Measurements from ENCODE around the gene EXT2. TPM values are rescaled to one million over a fixed set of nuclear protein-coding genes. Genes with fewer than 3 reads are reported as not detected.

Gene EXT2
- total and polyA plus RNA-seq, 11 donors = 12.6 to 41.9 (median 31.9) TPM

DNA sequence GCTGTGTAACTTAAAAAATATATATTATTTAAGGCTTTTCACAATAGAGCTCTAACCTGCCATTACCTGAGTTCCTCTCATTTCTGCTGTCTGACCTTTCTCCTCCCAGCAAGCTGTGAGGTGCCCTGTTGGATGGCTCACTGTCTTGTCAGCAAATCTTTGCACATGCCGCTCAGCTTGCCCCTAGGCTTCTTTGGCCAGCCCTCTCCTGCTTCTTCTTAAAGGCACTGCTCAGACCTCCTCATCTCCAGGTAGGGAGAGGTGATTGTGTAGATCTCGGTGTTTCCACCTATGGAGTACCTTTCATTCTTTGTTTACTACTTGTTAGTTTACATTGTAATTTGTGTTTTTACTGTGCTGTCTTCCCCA is 96.5 kb downstream of the EXT2 start:
- ATAC-seq (no peak), DNase-seq (no peak)
- 95 to 99% (median 98%) methylated on average over 2 of the region's 2 CpGs for WGBS, 4 donors
- intact Hi-C loops (cut with DNase I) = no loop called here
- peaks cover 0 to 6% (median 0%) of the 10 kb centered on the region in 12 donors for H3K4me1 ChIP-seq
- H3K27ac ChIP-seq = no peak overlapping the region
- peaks cover 0 to 24% (median 0%) of the 10 kb centered on the region in 9 donors for H3K36me3 ChIP-seq
- H3K27me3 ChIP-seq = no peaks in the 10 kb centered on the region
- H3K9me3 ChIP-seq = peaks cover 0 to 23% (median 14%) of the 10 kb centered on the region in 12 donors
- no peak overlapping the region for H3K4me3 ChIP-seq
- TF ChIP-seq POLR2A (IDR thresholded peaks at IDR 0.05) = no peak
- TF ChIP-seq, protein P1, sequence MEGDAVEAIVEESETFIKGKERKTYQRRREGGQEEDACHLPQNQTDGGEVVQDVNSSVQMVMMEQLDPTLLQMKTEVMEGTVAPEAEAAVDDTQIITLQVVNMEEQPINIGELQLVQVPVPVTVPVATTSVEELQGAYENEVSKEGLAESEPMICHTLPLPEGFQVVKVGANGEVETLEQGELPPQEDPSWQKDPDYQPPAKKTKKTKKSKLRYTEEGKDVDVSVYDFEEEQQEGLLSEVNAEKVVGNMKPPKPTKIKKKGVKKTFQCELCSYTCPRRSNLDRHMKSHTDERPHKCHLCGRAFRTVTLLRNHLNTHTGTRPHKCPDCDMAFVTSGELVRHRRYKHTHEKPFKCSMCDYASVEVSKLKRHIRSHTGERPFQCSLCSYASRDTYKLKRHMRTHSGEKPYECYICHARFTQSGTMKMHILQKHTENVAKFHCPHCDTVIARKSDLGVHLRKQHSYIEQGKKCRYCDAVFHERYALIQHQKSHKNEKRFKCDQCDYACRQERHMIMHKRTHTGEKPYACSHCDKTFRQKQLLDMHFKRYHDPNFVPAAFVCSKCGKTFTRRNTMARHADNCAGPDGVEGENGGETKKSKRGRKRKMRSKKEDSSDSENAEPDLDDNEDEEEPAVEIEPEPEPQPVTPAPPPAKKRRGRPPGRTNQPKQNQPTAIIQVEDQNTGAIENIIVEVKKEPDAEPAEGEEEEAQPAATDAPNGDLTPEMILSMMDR (IDR thresholded peaks at IDR 0.05) = no peak

DNA sequence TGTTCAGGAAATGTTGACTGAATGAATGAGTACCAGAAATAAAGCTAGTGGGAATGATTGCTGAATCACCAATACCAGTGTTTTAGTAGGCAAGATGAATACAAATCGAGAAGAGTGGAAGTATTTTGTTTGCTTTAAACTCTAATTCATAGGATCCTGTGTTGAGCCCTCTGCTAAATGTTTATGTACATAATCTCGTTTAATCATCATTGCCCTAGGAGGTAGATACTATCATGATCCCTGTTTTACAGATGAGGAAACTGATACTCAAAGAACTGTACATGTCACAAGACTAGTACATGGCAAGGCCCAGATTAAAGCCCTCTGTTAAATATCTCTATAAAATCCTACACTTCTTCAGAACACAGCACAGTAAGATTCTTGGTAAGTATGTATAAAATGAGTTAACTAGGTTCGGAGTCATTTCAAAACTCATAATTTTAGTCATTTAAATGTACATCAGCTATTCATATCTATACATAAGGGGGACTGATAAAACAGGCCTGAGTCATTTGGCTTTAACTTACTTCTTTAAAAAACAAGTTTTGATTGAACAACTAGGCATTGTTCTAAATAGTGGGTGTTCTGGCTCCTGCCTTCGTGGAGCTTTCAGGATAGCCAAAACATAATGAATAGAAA is 97.1 kb downstream of the EXT2 start:
- Histone ChIP-seq H3K27ac (no peak overlapping the region), H3K27me3 (no peaks in the 10 kb centered on the region), H3K36me3 (peaks cover 0 to 26% (median 0%) of the 10 kb centered on the region in 9 donors), H3K4me3 (no peak overlapping the region), H3K9me3 (peaks cover 0 to 20% (median 14%) of the 10 kb centered on the region in 12 donors), H3K4me1 (peaks cover 0 to 6% (median 0%) of the 10 kb centered on the region in 12 donors)
- intact Hi-C loops (cut with DNase I) = no loop called here
- 85 to 89% (median 87%) methylated on average over 4 of the region's 4 CpGs for WGBS, 4 donors
- no peak for ATAC-seq
- DNase-seq = no peak
- TF ChIP-seq, protein P1 (IDR thresholded peaks at IDR 0.05) = no peak
- no peak for TF ChIP-seq POLR2A (IDR thresholded peaks at IDR 0.05)

DNA sequence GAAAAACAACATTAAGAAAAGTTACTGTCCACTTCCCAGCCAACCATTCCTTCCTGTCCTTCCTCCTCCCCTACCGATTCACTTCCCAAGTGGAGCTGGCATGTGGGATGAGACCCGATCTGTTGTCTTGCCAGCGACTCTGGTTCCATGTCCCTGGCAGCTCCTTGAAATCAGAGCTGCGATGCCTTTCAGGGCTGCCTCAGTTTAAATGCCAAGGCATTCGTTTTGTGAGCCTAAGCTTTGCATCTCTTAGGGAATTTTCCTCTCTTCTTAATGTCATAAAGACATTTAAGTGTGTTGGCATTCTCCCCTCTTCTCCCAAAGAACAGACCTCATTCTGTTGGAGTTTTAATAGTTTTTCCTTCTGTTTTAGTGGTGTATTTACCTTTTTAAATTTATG is 98.4 kb downstream of the EXT2 start:
- ATAC-seq (no peak), DNase-seq (no peak)
- WGBS, 4 donors = 90 to 93% (median 92%) methylated on average over 5 of the region's 5 CpGs
- peaks cover 0 to 6% (median 0%) of the 10 kb centered on the region in 12 donors for H3K4me1 ChIP-seq
- intact Hi-C loops (cut with DNase I) = no loop called here
- H3K27me3 ChIP-seq = no peaks in the 10 kb centered on the region
- TF ChIP-seq, protein P1 (IDR thresholded peaks at IDR 0.05) = no peak
- TF ChIP-seq POLR2A (IDR thresholded peaks at IDR 0.05) = no peak
- no peak overlapping the region for H3K27ac ChIP-seq
- H3K4me3 ChIP-seq = no peak overlapping the region
- peaks cover 0 to 8% (median 4%) of the 10 kb centered on the region in 12 donors for H3K9me3 ChIP-seq
- peaks cover 0 to 33% (median 4%) of the 10 kb centered on the region in 9 donors for H3K36me3 ChIP-seq

DNA sequence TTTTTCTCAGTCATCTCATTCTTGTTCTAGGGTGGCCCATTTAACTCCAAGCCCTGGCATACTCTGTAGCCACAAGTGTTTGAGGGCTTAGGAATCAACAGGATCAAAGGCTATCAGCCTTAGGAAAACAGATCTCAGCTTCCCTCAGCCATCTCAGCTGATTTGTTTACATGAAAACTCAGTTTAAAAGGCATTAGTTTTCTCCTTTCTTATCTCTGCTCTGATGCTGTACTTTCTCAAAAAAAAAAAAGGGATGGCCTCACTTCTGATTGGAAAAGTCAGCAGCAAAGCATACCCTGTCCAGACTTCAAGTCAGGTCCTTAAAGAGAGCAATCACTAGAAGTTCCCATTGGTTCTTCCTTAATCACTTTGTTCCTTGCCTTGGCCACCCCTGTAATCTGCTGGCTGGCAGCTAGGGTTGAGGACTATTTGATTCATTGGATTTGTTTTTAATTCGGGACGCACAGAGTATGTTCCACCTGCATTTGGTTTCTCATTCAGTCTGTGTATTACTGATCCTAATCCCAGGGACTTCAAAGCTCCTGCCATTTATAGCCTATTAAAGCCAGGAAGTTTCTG is 102.8 kb downstream of the EXT2 start:
- H3K4me1 ChIP-seq = peaks cover 0 to under 1% (median 0%) of the 10 kb centered on the region in 12 donors
- H3K4me3 ChIP-seq = no peak overlapping the region
- WGBS, 4 donors = 83 to 92% (median 87%) methylated on average over 2 of the region's 2 CpGs
- no peak overlapping the region for H3K27ac ChIP-seq
- H3K36me3 ChIP-seq = peaks cover 0 to 32% (median 15%) of the 10 kb centered on the region in 9 donors
- TF ChIP-seq, protein P1 (IDR thresholded peaks at IDR 0.05) = no peak
- TF ChIP-seq POLR2A (IDR thresholded peaks at IDR 0.05) = no peak
- ATAC-seq (no peak), DNase-seq (no peak)
- intact Hi-C loops (cut with DNase I) = no loop called here
- H3K27me3 ChIP-seq = no peaks in the 10 kb centered on the region
- no peaks in the 10 kb centered on the region for H3K9me3 ChIP-seq
